DMS79 (cell line): ENCODE data around the gene MAP4.
"Not testable (repeated sequence)": the region's sequence is repeated elsewhere in the genome, so short reads cannot be mapped to it uniquely, and the experiment has no call there.

Experiments used
- DNase-seq: peaks from one replicate; lab custom pipeline; 2025; lab: John Stamatoyannopoulos, UW

The MAP4 gene

GRCh38 chr3:47846880-47847248 lies 169.4 kb downstream of the MAP4 start:
- DNase-seq = no peak

GRCh38 chr3:47846186-47846879 lies 169.9 kb downstream of the MAP4 start:
- no peak for DNase-seq

- DNase-seq = no peak
Measured at GRCh38 chr3:47841786-47842349, 174.3 kb downstream of the MAP4 start.

- DNase-seq = no peak
Measured at GRCh38 chr3:47838503-47838902, 177.7 kb downstream of the MAP4 start.

GRCh38 chr3:47836986-47837385 lies 179.2 kb downstream of the MAP4 start:
- no peak for DNase-seq

- DNase-seq = not testable (repeated sequence)
Measured at GRCh38 chr3:47829482-47829881, 186.7 kb downstream of the MAP4 start.

GRCh38 chr3:47825590-47825989 lies 190.6 kb downstream of the MAP4 start:
- peak; percentile 13 for DNase-seq

GRCh38 chr3:47824541-47825473 lies 191.4 kb downstream of the MAP4 start:
- DNase-seq = no peak

GRCh38 chr3:47817609-47818008 lies 198.6 kb downstream of the MAP4 start:
- no peak for DNase-seq

GRCh38 chr3:47813551-47814177 lies 202.6 kb downstream of the MAP4 start:
- DNase-seq = no peak

- DNase-seq = no peak
Measured at GRCh38 chr3:47804577-47804976, 211.6 kb downstream of the MAP4 start.

- no peak for DNase-seq
Measured at GRCh38 chr3:47803480-47804025, 212.7 kb downstream of the MAP4 start.

GRCh38 chr3:47802734-47803479 lies 213.3 kb downstream of the MAP4 start, which contains the start of gene DHX30:
TSS of gene DHX30 (plus strand) at chr3:47803138. CDS start at chr3:47810684, 7,546 bp downstream.
- peak; percentile 45 for DNase-seq
